Endothelial cell (in vitro differentiated cells): ENCODE measurements around the gene GSTK1. TPM values are rescaled to one million over a fixed set of nuclear protein-coding genes. Genes with fewer than 3 reads are reported as not detected.

Experiments
- DNase-seq: peaks from one replicate; pipeline ENCODE4 v3.0.0; 2021; ENCODE audit warnings: low spot score
- H3K27ac Mint-ChIP-seq: one replicate; pipeline ENCODE4 v1.8.0; 2021; ENCODE audit warnings: mixed read lengths, inconsistent platforms; ENCODE audit not compliant: unreplicated experiment
- H3K27me3 Mint-ChIP-seq: one replicate; pipeline ENCODE4 v1.8.0; 2021; ENCODE audit warnings: mild to moderate bottlenecking, moderate library complexity, mixed read lengths, inconsistent platforms; ENCODE audit not compliant: unreplicated experiment
- H3K36me3 Mint-ChIP-seq: one replicate; pipeline ENCODE4 v1.8.0; 2021; ENCODE audit warnings: mild to moderate bottlenecking, low read depth, mixed read lengths, inconsistent platforms; ENCODE audit not compliant: unreplicated experiment
- H3K4me1 Mint-ChIP-seq: one replicate; pipeline ENCODE4 v1.8.0; 2021; ENCODE audit warnings: mild to moderate bottlenecking, mixed read lengths, inconsistent platforms; ENCODE audit not compliant: unreplicated experiment
- H3K4me3 Mint-ChIP-seq: one replicate; pipeline ENCODE4 v1.8.0; 2021; ENCODE audit warnings: mild to moderate bottlenecking, mixed read lengths, inconsistent platforms; ENCODE audit not compliant: unreplicated experiment
- H3K9me3 Mint-ChIP-seq: one replicate; pipeline ENCODE4 v1.8.0; 2021; ENCODE audit warnings: mixed read lengths, inconsistent platforms; ENCODE audit not compliant: unreplicated experiment
- total RNA-seq: library from RNA; stranded (reverse); fragmentation: NEBNext Ultra II Directional; extraction: Animal tissue kit (Norgen Biotek cat#: 25700); gene quantifications from one replicate; pipeline ENCODE4 v1.2.1, GENCODE V29; 2021; ENCODE audit not compliant: unreplicated experiment
- TF ChIP-seq, protein P1 (sequence below): fragments of 200-600 bp; sonication (generic); IDR thresholded peaks from one replicate; pipeline ENCODE4 v1.5.0; 2021; ENCODE audit warnings: antibody characterized with exemption; ENCODE audit not compliant: unreplicated experiment

GSTK1 gene
- total RNA-seq, 1 donor from 2014 or later = 80.0 TPM

- no peak for DNase-seq
These were observed 21.6 kb downstream of the GSTK1 start, which contains the start of gene TMEM139 for GRCh38 chr7:143284591-143285469. Gene TMEM139, plus strand, starts transcription at chr7:143284958. Its CDS starts 1,000 bp downstream, at chr7:143285958.

DNA sequence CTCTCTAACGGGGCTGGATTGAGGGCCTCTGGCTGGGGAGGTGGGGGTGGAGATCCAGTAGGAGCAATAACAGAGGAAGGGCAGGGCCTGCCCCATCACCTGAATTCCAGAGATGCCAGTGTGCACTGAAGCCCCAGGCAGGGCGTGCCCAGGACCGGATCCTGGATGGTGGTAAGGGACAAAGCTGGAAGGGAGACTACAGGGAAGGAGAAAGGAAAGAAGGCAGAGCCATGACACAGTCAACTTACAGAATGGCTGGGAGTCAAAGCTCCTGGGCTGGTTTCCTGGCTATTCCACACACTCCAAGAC lies 22.2 kb downstream of the GSTK1 start:
- Mint-ChIP-seq H3K27ac (no peak overlapping the region), H3K27me3 (peaks cover 24% of the 10 kb centered on the region), H3K4me3 (peak overlapping the region; percentile 75), H3K36me3 (peaks cover 12% of the 10 kb centered on the region), H3K4me1 (peaks cover 53% of the 10 kb centered on the region), H3K9me3 (peaks cover 4% of the 10 kb centered on the region)
- TF ChIP-seq, protein P1, sequence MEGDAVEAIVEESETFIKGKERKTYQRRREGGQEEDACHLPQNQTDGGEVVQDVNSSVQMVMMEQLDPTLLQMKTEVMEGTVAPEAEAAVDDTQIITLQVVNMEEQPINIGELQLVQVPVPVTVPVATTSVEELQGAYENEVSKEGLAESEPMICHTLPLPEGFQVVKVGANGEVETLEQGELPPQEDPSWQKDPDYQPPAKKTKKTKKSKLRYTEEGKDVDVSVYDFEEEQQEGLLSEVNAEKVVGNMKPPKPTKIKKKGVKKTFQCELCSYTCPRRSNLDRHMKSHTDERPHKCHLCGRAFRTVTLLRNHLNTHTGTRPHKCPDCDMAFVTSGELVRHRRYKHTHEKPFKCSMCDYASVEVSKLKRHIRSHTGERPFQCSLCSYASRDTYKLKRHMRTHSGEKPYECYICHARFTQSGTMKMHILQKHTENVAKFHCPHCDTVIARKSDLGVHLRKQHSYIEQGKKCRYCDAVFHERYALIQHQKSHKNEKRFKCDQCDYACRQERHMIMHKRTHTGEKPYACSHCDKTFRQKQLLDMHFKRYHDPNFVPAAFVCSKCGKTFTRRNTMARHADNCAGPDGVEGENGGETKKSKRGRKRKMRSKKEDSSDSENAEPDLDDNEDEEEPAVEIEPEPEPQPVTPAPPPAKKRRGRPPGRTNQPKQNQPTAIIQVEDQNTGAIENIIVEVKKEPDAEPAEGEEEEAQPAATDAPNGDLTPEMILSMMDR = no peak
- no peak for DNase-seq

More at GRCh38 chr7:143284591-143285469, 21.6 kb downstream of the GSTK1 start, which contains the start of gene TMEM139:
- peaks cover 50% of the 10 kb centered on the region for H3K4me1 Mint-ChIP-seq
- peak within 1 kb of the TSS; percentile 90 for H3K27ac Mint-ChIP-seq
- H3K27me3 Mint-ChIP-seq = peaks cover 22% of the 10 kb centered on the region
- peaks cover 4% of the 10 kb centered on the region for H3K9me3 Mint-ChIP-seq
- H3K4me3 Mint-ChIP-seq = peak within 1 kb of the TSS; percentile 75
- H3K36me3 Mint-ChIP-seq = peaks cover 11% of the 10 kb centered on the region
- TF ChIP-seq, protein P1 = no peak

- H3K9me3 Mint-ChIP-seq = peaks cover 4% of the 10 kb centered on the region
- TF ChIP-seq, protein P1 = no peak
- peaks cover 56% of the 10 kb centered on the region for H3K4me1 Mint-ChIP-seq
- peaks cover 12% of the 10 kb centered on the region for H3K36me3 Mint-ChIP-seq
- no peak for DNase-seq
- H3K27me3 Mint-ChIP-seq = peaks cover 24% of the 10 kb centered on the region
- H3K4me3 Mint-ChIP-seq = peak overlapping the region; percentile 75
- no peak overlapping the region for H3K27ac Mint-ChIP-seq
These were observed 22.7 kb downstream of the GSTK1 start for GRCh38 chr7:143285806-143286521.

DNA sequence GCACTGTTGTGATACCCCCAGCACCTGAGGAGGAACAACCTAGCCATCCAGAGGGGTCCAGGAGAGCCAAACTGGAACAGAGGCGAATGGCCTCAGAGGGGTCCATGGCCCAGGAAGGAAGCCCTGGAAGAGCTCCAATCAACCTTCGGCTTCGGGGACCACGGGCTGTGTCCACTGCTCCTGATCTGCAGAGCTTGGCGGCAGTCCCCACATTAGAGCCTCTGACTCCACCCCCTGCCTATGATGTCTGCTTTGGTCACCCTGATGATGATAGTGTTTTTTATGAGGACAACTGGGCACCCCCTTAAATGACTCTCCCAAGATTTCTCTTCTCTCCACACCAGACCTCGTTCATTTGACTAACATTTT lies 23.3 kb downstream of the GSTK1 start:
- Mint-ChIP-seq H3K4me3 (peak overlapping the region; percentile 84), H3K4me1 (peaks cover 61% of the 10 kb centered on the region), H3K27ac (no peak overlapping the region), H3K9me3 (peaks cover 4% of the 10 kb centered on the region), H3K36me3 (peaks cover 15% of the 10 kb centered on the region), H3K27me3 (peaks cover 22% of the 10 kb centered on the region)
- TF ChIP-seq, protein P1 = no peak
- no peak for DNase-seq
